Neuronal stem cell (in vitro differentiated cells): ENCODE results near the gene ANKRD62.

Source experiments
- DNase-seq: peaks from one replicate; pipeline ENCODE4 v3.0.0-alpha.2; 2013; ENCODE audit warnings: low spot score
- H2AFZ ChIP-seq: one replicate; pipeline ENCODE4 v1.6.1; 2013; ENCODE audit warnings: mild to moderate bottlenecking, low read length, inconsistent platforms
- H2AK5ac ChIP-seq: 2 replicates; pipeline ENCODE4 v1.6.1; 2013; ENCODE audit warnings: low read depth, mild to moderate bottlenecking, inconsistent platforms, low read length, moderate library complexity, mixed read lengths
- H2BK120ac ChIP-seq: 2 replicates; pipeline ENCODE4 v1.6.1; 2013; ENCODE audit warnings: low read depth, mild to moderate bottlenecking, inconsistent platforms, low read length, moderate library complexity, mixed read lengths
- H2BK12ac ChIP-seq: one replicate; pipeline ENCODE4 v1.6.1; 2013; ENCODE audit warnings: low read length, inconsistent platforms
- H2BK15ac ChIP-seq: 2 replicates; pipeline ENCODE4 v1.6.1; 2013; ENCODE audit warnings: mild to moderate bottlenecking, low read length, inconsistent platforms, mixed read lengths
- H2BK5ac ChIP-seq: one replicate; pipeline ENCODE4 v1.6.1; 2013; ENCODE audit warnings: inconsistent platforms, mild to moderate bottlenecking, low read length, moderate library complexity
- H3K14ac ChIP-seq: one replicate; pipeline ENCODE4 v1.6.1; 2013; ENCODE audit warnings: low read length, inconsistent platforms
- H3K18ac ChIP-seq: 2 replicates; pipeline ENCODE4 v1.6.1; 2013; ENCODE audit warnings: low read length, inconsistent platforms
- H3K23ac ChIP-seq: 2 replicates; pipeline ENCODE4 v1.6.1; 2013; ENCODE audit warnings: low read depth, mild to moderate bottlenecking, mixed read lengths, low read length, inconsistent platforms; ENCODE audit not compliant: poor library complexity
- H3K27ac ChIP-seq: replicated peaks from 3 replicates; pipeline ENCODE4 v1.5.1; 2013; ENCODE audit warnings: low read length, inconsistent platforms
- H3K27me3 ChIP-seq, 3 experiments: 2 replicates each; pipeline ENCODE4 v1.6.1; 2013; ENCODE audit warnings: low read length in 3 of 3, mild to moderate bottlenecking in 2 of 3, inconsistent platforms in 1 of 3, low read depth in 1 of 3, mixed read lengths in 1 of 3, moderate library complexity in 1 of 3; ENCODE audit not compliant: control insufficient read depth in 3 of 3, insufficient read depth in 3 of 3
- H3K36me3 ChIP-seq, 2 donors: replicated peaks in 1 of 2; 2 replicates each; pipeline ENCODE4 v1.6.1; 2013; ENCODE audit warnings: low read length in 2 of 2; ENCODE audit not compliant: control insufficient read depth in 2 of 2, insufficient read depth in 2 of 2
- H3K4ac ChIP-seq: 2 replicates; pipeline ENCODE4 v1.6.1; 2013; ENCODE audit warnings: inconsistent platforms, mild to moderate bottlenecking, low read length, moderate library complexity
- H3K4me1 ChIP-seq, 2 donors: 1 replicate in 1 of 2; 2 replicates in 1 of 2; pipeline ENCODE4 v1.6.1; 2013; ENCODE audit warnings: low read length in 2 of 2, low read depth in 1 of 2; ENCODE audit not compliant: control insufficient read depth in 2 of 2, insufficient read depth in 1 of 2
- H3K4me2 ChIP-seq: one replicate; pipeline ENCODE4 v1.6.1; 2013; ENCODE audit warnings: mild to moderate bottlenecking, low read length, inconsistent platforms; ENCODE audit not compliant: insufficient read depth, poor library complexity, severe bottlenecking
- H3K4me3 ChIP-seq, 2 donors: 2 replicates each; pipeline ENCODE4 v1.5.1; 2013; ENCODE audit warnings: low read length in 2 of 2, mild to moderate bottlenecking in 2 of 2, inconsistent platforms in 1 of 2, moderate library complexity in 1 of 2
- H3K79me1 ChIP-seq: one replicate; pipeline ENCODE4 v1.6.1; 2013; ENCODE audit warnings: low read depth, mild to moderate bottlenecking, inconsistent platforms, low read length, moderate library complexity
- H3K9ac ChIP-seq: one replicate; pipeline ENCODE4 v1.6.1; 2013; ENCODE audit warnings: mild to moderate bottlenecking, low read depth, low read length, inconsistent platforms; ENCODE audit not compliant: poor library complexity
- H3K9me3 ChIP-seq, 2 donors: replicated peaks in 1 of 2; 2 replicates each; pipeline versions ENCODE3 to v1.6.1; 2013; ENCODE audit warnings: low read length in 2 of 2, mild to moderate bottlenecking in 2 of 2, inconsistent platforms in 1 of 2, low read depth in 1 of 2, mixed read lengths in 1 of 2, moderate library complexity in 1 of 2; ENCODE audit not compliant: control insufficient read depth in 2 of 2, insufficient read depth in 1 of 2
- H4K8ac ChIP-seq: one replicate; pipeline ENCODE4 v1.6.1; 2013; ENCODE audit warnings: low read depth, mild to moderate bottlenecking, inconsistent platforms, low read length, moderate library complexity
- H4K91ac ChIP-seq: one replicate; pipeline ENCODE4 v1.6.1; 2013; ENCODE audit warnings: low read length, low read depth, mild to moderate bottlenecking, inconsistent platforms; ENCODE audit not compliant: poor library complexity
- WGBS, 2 donors: extraction: QIAGEN DNeasy Blood & Tissue Kit; methylation state at CpG; one replicate each; pipeline ENCODE4 v1.1.7; 2013; ENCODE audit warnings: missing lambda C conversion rate in 2 of 2, mixed read lengths in 1 of 2; ENCODE audit not compliant: insufficient read length in 2 of 2, insufficient replicate concordance in 1 of 2; ENCODE audit errors: extremely low coverage in 2 of 2; 5-methylcytosine and 5-hydroxymethylcytosine counted together

ANKRD62 gene

GRCh38 chr18:12064086-12064763 is 29.4 kb upstream of the ANKRD62 start:
- no CpG with 5 or more reads among the region's 7 CpGs for WGBS, 2 donors
- no peak for DNase-seq
- Histone ChIP-seq H4K8ac (peak overlapping the region; percentile 78), H3K4me2 (no peak overlapping the region), H3K4me3 (peak overlapping the region in 1 of 2 donors; percentile 13), H2BK120ac (no peak overlapping the region), H3K18ac (peak overlapping the region; percentile 13), H2BK12ac (peak overlapping the region; percentile 63), H3K27me3 (no peaks in the 10 kb centered on the region), H2AFZ (no peak overlapping the region), H3K14ac (peak overlapping the region; percentile 65), H3K23ac (peak overlapping the region; percentile 86), H2AK5ac (peak overlapping the region; percentile 90), H3K9ac (peak overlapping the region; percentile 46), H3K4me1 (no peaks in the 10 kb centered on the region), H3K4ac (peak overlapping the region; percentile 92), H3K36me3 (no peaks in the 10 kb centered on the region), H2BK15ac (no peak overlapping the region), H2BK5ac (peak overlapping the region; percentile 14), H3K27ac (no peak overlapping the region), H3K79me1 (no peaks in the 10 kb centered on the region), H4K91ac (no peak overlapping the region), H3K9me3 (no peaks in the 10 kb centered on the region)

GRCh38 chr18:12065397-12065796 is 28.2 kb upstream of the ANKRD62 start:
- no peak overlapping the region for H2AK5ac ChIP-seq
- H3K27ac ChIP-seq, result no peak overlapping the region
- no peak overlapping the region for H4K91ac ChIP-seq
- H3K23ac ChIP-seq, result no peak overlapping the region
- H3K9me3 ChIP-seq, result no peaks in the 10 kb centered on the region
- H3K4me2 ChIP-seq, result no peak overlapping the region
- H3K4me1 ChIP-seq, result no peaks in the 10 kb centered on the region
- H3K9ac ChIP-seq, result no peak overlapping the region
- no peak overlapping the region for H2BK15ac ChIP-seq
- H3K14ac ChIP-seq, result no peak overlapping the region
- no peak overlapping the region for H2BK120ac ChIP-seq
- no peaks in the 10 kb centered on the region for H3K36me3 ChIP-seq
- H3K79me1 ChIP-seq, result no peaks in the 10 kb centered on the region
- no peak overlapping the region for H2BK12ac ChIP-seq
- DNase-seq, result no peak
- no CpG with 5 or more reads among the region's 5 CpGs for WGBS, 2 donors
- H2BK5ac ChIP-seq, result no peak overlapping the region
- H3K4me3 ChIP-seq, result no peak overlapping the region
- no peak overlapping the region for H3K4ac ChIP-seq
- H2AFZ ChIP-seq, result no peak overlapping the region
- no peak overlapping the region for H4K8ac ChIP-seq
- H3K18ac ChIP-seq, result no peak overlapping the region
- H3K27me3 ChIP-seq, result no peaks in the 10 kb centered on the region

GRCh38 chr18:12066910-12067511 is 26.6 kb upstream of the ANKRD62 start:
- peaks cover 0 to 6% (median 0%) of the 10 kb centered on the region in 3 experiments for H3K27me3 ChIP-seq
- no peak overlapping the region for H3K23ac ChIP-seq
- H2AK5ac ChIP-seq, result no peak overlapping the region
- no peak overlapping the region for H2BK12ac ChIP-seq
- no peaks in the 10 kb centered on the region for H3K4me1 ChIP-seq
- H3K9ac ChIP-seq, result no peak overlapping the region
- H3K36me3 ChIP-seq, result no peaks in the 10 kb centered on the region
- no peak overlapping the region for H2BK15ac ChIP-seq
- no peak overlapping the region for H3K14ac ChIP-seq
- peak overlapping the region; percentile 3 for H3K18ac ChIP-seq
- WGBS, 2 donors, result no CpG with 5 or more reads among the region's 47 CpGs
- H3K27ac ChIP-seq, result no peak overlapping the region
- no peak overlapping the region for H3K4ac ChIP-seq
- H3K4me2 ChIP-seq, result no peak overlapping the region
- H4K8ac ChIP-seq, result no peak overlapping the region
- H4K91ac ChIP-seq, result no peak overlapping the region
- H3K79me1 ChIP-seq, result no peaks in the 10 kb centered on the region
- H2BK5ac ChIP-seq, result no peak overlapping the region
- H3K9me3 ChIP-seq, result no peaks in the 10 kb centered on the region
- H3K4me3 ChIP-seq, result no peak overlapping the region
- DNase-seq, result no peak
- H2AFZ ChIP-seq, result no peak overlapping the region
- H2BK120ac ChIP-seq, result no peak overlapping the region

- H3K4me3 ChIP-seq, result no peak overlapping the region
- no peaks in the 10 kb centered on the region for H3K36me3 ChIP-seq
- H4K8ac ChIP-seq, result no peak overlapping the region
- H3K14ac ChIP-seq, result no peak overlapping the region
- no CpG with 5 or more reads among the region's 26 CpGs for WGBS, 2 donors
- H2BK120ac ChIP-seq, result no peak overlapping the region
- H2AFZ ChIP-seq, result no peak overlapping the region
- no peak overlapping the region for H4K91ac ChIP-seq
- H3K9me3 ChIP-seq, result no peaks in the 10 kb centered on the region
- no peak overlapping the region for H2BK15ac ChIP-seq
- DNase-seq, result no peak
- no peak overlapping the region for H2BK5ac ChIP-seq
- H3K18ac ChIP-seq, result peak overlapping the region; percentile 3
- H3K4ac ChIP-seq, result no peak overlapping the region
- no peak overlapping the region for H3K9ac ChIP-seq
- H3K4me2 ChIP-seq, result no peak overlapping the region
- no peaks in the 10 kb centered on the region for H3K79me1 ChIP-seq
- H3K23ac ChIP-seq, result no peak overlapping the region
- peaks cover 0 to 12% (median 0%) of the 10 kb centered on the region in 3 experiments for H3K27me3 ChIP-seq
- H2AK5ac ChIP-seq, result peak overlapping the region; percentile 84
- no peak overlapping the region for H2BK12ac ChIP-seq
- H3K27ac ChIP-seq, result no peak overlapping the region
- H3K4me1 ChIP-seq, result no peaks in the 10 kb centered on the region
Observed at GRCh38 chr18:12067671-12068070, 26.0 kb upstream of the ANKRD62 start.
